ENCODE data around the gene MEIOSIN.

The MEIOSIN gene

DNA sequence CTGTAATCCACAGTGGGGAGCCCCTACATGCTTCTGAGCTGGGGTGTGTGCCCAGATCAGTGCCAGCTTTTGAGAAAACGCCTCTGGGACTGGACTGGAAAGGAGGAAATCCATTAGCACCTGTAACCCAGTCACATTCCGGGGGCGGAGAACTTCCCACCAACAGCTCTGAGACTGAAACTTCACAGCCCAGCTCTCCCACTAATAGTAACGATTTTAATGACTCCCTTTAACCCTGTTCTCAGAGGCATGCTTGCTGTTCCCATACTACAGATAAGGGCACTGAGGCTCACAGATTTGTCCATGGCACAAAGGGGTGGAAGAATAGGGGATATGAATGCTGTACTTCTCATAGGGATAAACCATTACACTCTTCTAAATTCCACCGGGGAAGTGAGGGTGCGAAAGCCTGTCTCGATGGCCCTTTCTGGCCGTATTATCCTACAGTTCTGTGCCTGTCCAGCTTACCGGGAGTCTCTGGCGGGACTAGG is 3.4 kb upstream of the MEIOSIN start:
- Histone ChIP-seq H2BK15ac (ENCODE audit: low read length) (no peak overlapping the region), H2AK5ac (ENCODE audit: low read depth, low read length) (peak overlapping the region; percentile 98), H4K8ac (ENCODE audit: low read depth, low read length) (no peak overlapping the region), H3K18ac (ENCODE audit: low read length) (peak overlapping the region; percentile 50), H3K9me3 (replicated peaks in 1 of 2; ENCODE audit: control insufficient read depth in 2 of 2, insufficient read depth in 1 of 2, low read depth in 1 of 2, low read length in 2 of 2) (no peaks in the 10 kb centered on the region), H3K27me3 (ENCODE audit: control insufficient read depth in 3 of 3, insufficient read depth in 3 of 3, low read depth in 1 of 3, low read length in 3 of 3) (no peaks in the 10 kb centered on the region), H3K36me3 (replicated peaks in 1 of 2; ENCODE audit: control insufficient read depth in 2 of 2, insufficient read depth in 2 of 2, low read length in 2 of 2) (peaks cover 0 to 11% of the 10 kb centered on the region in 2 donors), H3K27ac (replicated peaks; ENCODE audit: low read length) (no peak overlapping the region), H2BK120ac (ENCODE audit: low read depth, low read length) (peak overlapping the region; percentile 83), H2AFZ (ENCODE audit: low read length) (peak overlapping the region; percentile 85), H3K79me1 (ENCODE audit: low read depth, low read length) (peaks cover 2% of the 10 kb centered on the region), H4K91ac (ENCODE audit: low read depth, low read length, poor library complexity) (no peak overlapping the region), H3K4me2 (ENCODE audit: insufficient read depth, low read length, poor library complexity, severe bottlenecking) (peak overlapping the region; percentile 74), H3K4ac (ENCODE audit: low read length) (no peak overlapping the region), H3K9ac (ENCODE audit: low read depth, low read length, poor library complexity) (peak overlapping the region; percentile 89), H3K23ac (ENCODE audit: low read depth, low read length, poor library complexity) (no peak overlapping the region), H2BK5ac (ENCODE audit: low read length) (no peak overlapping the region), H3K4me3 (ENCODE audit: low read length in 2 of 2) (peak overlapping the region; percentile 74 to 93), H3K14ac (ENCODE audit: low read length) (no peak overlapping the region), H2BK12ac (ENCODE audit: low read length) (no peak overlapping the region), H3K4me1 (ENCODE audit: control insufficient read depth in 2 of 2, insufficient read depth in 1 of 2, low read depth in 1 of 2, low read length in 2 of 2) (peaks cover 0 to 7% of the 10 kb centered on the region in 2 donors)
- no CpG with 5 or more reads among the region's 10 CpGs for whole genome bisulfite sequencing, 2 donors (ENCODE audit: extremely low coverage in 2 of 2, insufficient read length in 2 of 2, insufficient replicate concordance in 1 of 2)
- no peak for DNase-seq (ENCODE audit: low spot score)

DNA sequence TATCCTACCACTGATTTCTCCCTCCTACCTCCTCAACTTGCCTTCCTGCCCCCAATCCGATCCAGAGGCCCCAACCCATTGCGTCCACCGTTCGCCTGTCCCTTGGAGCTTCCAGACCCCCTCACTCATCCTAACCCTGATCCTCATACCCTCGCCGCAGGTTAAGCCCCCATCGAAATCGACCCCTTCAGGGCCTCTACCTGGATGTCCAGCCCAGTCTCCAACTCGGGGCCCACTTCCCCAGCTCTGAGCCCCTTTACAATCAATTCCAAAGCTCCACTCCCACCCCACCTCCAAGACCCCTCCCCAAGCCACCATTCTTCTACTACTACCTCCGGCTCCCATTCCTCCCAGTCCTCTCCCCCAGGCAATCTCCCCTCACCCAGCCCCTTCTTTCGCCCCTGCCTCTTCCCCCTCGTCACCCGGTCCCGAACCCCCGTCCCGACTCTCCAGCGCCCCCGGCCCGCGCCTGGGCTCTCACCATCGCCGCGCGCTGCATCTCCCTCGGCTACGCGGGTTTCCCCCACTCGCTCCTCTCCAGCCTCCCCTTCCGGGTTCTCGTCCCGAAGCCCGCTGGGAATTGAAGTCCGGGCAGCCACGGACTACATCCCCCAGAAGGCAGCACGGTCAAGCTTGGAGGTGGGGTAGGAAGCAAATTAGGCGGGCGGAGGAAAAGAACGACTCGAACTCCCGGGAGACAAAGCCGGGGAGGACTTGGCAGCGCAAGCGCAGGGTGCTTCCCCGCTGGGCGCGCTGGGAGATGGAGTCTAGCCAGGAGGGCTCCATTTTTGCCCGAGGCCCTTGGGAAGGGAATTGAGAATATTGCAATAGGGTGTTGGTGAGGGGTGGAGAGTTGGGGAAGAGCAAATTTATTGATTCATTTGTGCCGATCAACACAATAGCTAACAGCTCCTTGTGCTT is 2.6 kb upstream of the MEIOSIN start, which contains the start of gene FBXO46:
Gene FBXO46, minus strand, starts transcription at position 529 of the 921 bp plus-strand sequence. CDS start 17,401 bp downstream, outside the sequence.
- H3K4me2 ChIP-seq (ENCODE audit: insufficient read depth, low read length, poor library complexity, severe bottlenecking), result peak within 1 kb of the TSS; percentile 74
- H2AK5ac ChIP-seq (ENCODE audit: low read depth, low read length), result peak within 1 kb of the TSS; percentile 98
- peak within 1 kb of the TSS; percentile 9 for H3K27ac ChIP-seq (replicated peaks; ENCODE audit: low read length)
- no peak within 1 kb of the TSS for H4K91ac ChIP-seq (ENCODE audit: low read depth, low read length, poor library complexity)
- no CpG with 5 or more reads among the region's 48 CpGs for WGBS, 2 donors (ENCODE audit: extremely low coverage in 2 of 2, insufficient read length in 2 of 2, insufficient replicate concordance in 1 of 2)
- peak within 1 kb of the TSS; percentile 97 for H3K23ac ChIP-seq (ENCODE audit: low read depth, low read length, poor library complexity)
- peak within 1 kb of the TSS; percentile 71 for H2BK5ac ChIP-seq (ENCODE audit: low read length)
- H4K8ac ChIP-seq (ENCODE audit: low read depth, low read length), result no peak within 1 kb of the TSS
- peak within 1 kb of the TSS; percentile 89 for H3K9ac ChIP-seq (ENCODE audit: low read depth, low read length, poor library complexity)
- H3K9me3 ChIP-seq (replicated peaks in 1 of 2; ENCODE audit: control insufficient read depth in 2 of 2, insufficient read depth in 1 of 2, low read depth in 1 of 2, low read length in 2 of 2), result no peaks in the 10 kb centered on the region
- no peaks in the 10 kb centered on the region for H3K79me1 ChIP-seq (ENCODE audit: low read depth, low read length)
- peaks cover 0 to 5% of the 10 kb centered on the region in 2 donors for H3K36me3 ChIP-seq (replicated peaks in 1 of 2; ENCODE audit: control insufficient read depth in 2 of 2, insufficient read depth in 2 of 2, low read length in 2 of 2)
- H2BK12ac ChIP-seq (ENCODE audit: low read length), result peak within 1 kb of the TSS; percentile 10
- H2AFZ ChIP-seq (ENCODE audit: low read length), result peak within 1 kb of the TSS; percentile 85
- no peaks in the 10 kb centered on the region for H3K27me3 ChIP-seq (ENCODE audit: control insufficient read depth in 3 of 3, insufficient read depth in 3 of 3, low read depth in 1 of 3, low read length in 3 of 3)
- peak within 1 kb of the TSS; percentile 83 for H2BK120ac ChIP-seq (ENCODE audit: low read depth, low read length)
- no peak within 1 kb of the TSS for H3K4ac ChIP-seq (ENCODE audit: low read length)
- H3K18ac ChIP-seq (ENCODE audit: low read length), result peak within 1 kb of the TSS; percentile 50
- H3K14ac ChIP-seq (ENCODE audit: low read length), result peak within 1 kb of the TSS; percentile 75
- peak; percentile 94 for DNase-seq (ENCODE audit: low spot score)
- peak within 1 kb of the TSS; percentile 26 for H2BK15ac ChIP-seq (ENCODE audit: low read length)
- peaks cover 0 to 7% of the 10 kb centered on the region in 2 donors for H3K4me1 ChIP-seq (ENCODE audit: control insufficient read depth in 2 of 2, insufficient read depth in 1 of 2, low read depth in 1 of 2, low read length in 2 of 2)
- H3K4me3 ChIP-seq (ENCODE audit: low read length in 2 of 2), result peak within 1 kb of the TSS; percentile 74 to 93

DNA sequence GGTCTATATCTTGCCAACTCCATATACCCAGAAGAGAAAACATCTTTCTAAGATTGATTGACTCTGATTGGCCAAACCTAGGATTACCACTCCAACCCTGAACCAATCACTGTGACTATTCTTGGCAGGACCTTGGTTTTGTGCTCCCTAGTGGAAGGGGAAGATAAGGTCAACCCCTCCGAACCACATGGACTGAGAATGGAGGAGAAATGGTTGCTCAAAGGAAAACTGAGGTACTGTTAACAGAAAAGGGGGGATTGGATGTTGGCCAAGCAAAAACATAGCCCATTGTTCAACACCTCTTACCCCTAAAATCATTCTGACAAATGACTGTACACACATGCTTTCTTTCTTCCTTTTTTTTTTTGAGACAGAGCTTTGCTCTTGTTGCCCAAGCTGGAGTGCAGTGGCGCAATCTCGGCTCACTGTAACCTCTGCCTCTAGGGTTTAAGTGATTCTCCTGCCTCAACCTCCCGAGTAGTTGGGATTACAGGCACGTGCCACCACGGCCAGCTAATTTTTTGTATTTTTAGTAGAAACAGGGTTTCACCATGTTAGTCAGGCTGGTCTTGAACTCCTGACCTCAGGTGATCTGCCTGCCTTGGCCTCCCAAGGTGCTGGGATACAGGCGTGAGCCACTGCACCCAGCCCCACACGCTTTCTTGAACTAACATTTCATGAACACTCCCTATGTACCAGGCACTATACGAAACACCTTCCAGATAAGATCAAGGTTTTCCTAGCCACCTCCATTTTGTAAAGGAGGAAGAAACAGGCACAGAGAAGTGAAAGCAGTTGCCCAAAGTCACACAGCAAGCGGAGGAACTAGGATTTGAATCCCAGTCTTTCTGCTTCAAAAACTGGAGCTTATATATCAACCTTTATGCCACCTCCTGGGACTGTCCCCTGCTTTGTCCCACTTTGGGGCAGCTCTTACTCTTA is 6.5 kb downstream of the MEIOSIN start:
- H2BK120ac ChIP-seq (ENCODE audit: low read depth, low read length), result no peak overlapping the region
- no peak overlapping the region for H3K4me2 ChIP-seq (ENCODE audit: insufficient read depth, low read length, poor library complexity, severe bottlenecking)
- H3K9me3 ChIP-seq (replicated peaks in 1 of 2; ENCODE audit: control insufficient read depth in 2 of 2, insufficient read depth in 1 of 2, low read depth in 1 of 2, low read length in 2 of 2), result no peaks in the 10 kb centered on the region
- H2AFZ ChIP-seq (ENCODE audit: low read length), result no peak overlapping the region
- no peak overlapping the region for H4K8ac ChIP-seq (ENCODE audit: low read depth, low read length)
- H3K4ac ChIP-seq (ENCODE audit: low read length), result no peak overlapping the region
- no peak overlapping the region for H3K18ac ChIP-seq (ENCODE audit: low read length)
- DNase-seq (ENCODE audit: low spot score), result no peak
- H2BK5ac ChIP-seq (ENCODE audit: low read length), result no peak overlapping the region
- no CpG with 5 or more reads among the region's 10 CpGs for WGBS, 2 donors (ENCODE audit: extremely low coverage in 2 of 2, insufficient read length in 2 of 2, insufficient replicate concordance in 1 of 2)
- H3K4me1 ChIP-seq (ENCODE audit: control insufficient read depth in 2 of 2, insufficient read depth in 1 of 2, low read depth in 1 of 2, low read length in 2 of 2), result no peaks in the 10 kb centered on the region
- no peaks in the 10 kb centered on the region for H3K36me3 ChIP-seq (replicated peaks in 1 of 2; ENCODE audit: control insufficient read depth in 2 of 2, insufficient read depth in 2 of 2, low read length in 2 of 2)
- H3K14ac ChIP-seq (ENCODE audit: low read length), result no peak overlapping the region
- H3K79me1 ChIP-seq (ENCODE audit: low read depth, low read length), result no peaks in the 10 kb centered on the region
- no peak overlapping the region for H3K27ac ChIP-seq (replicated peaks; ENCODE audit: low read length)
- H2BK15ac ChIP-seq (ENCODE audit: low read length), result no peak overlapping the region
- no peak overlapping the region for H4K91ac ChIP-seq (ENCODE audit: low read depth, low read length, poor library complexity)
- H3K27me3 ChIP-seq (ENCODE audit: control insufficient read depth in 3 of 3, insufficient read depth in 3 of 3, low read depth in 1 of 3, low read length in 3 of 3), result peaks cover 0 to 8% (median 0%) of the 10 kb centered on the region in 3 experiments
- H3K9ac ChIP-seq (ENCODE audit: low read depth, low read length, poor library complexity), result no peak overlapping the region
- no peak overlapping the region for H2BK12ac ChIP-seq (ENCODE audit: low read length)
- H3K4me3 ChIP-seq (ENCODE audit: low read length in 2 of 2), result no peak overlapping the region
- H2AK5ac ChIP-seq (ENCODE audit: low read depth, low read length), result no peak overlapping the region
- H3K23ac ChIP-seq (ENCODE audit: low read depth, low read length, poor library complexity), result no peak overlapping the region
